RKO (cell line): ENCODE results near the gene NTN5.

Experiments
- DNase-seq: peaks from one replicate; pipeline ENCODE4 v3.0.0-alpha.2; 2016; ENCODE audit warnings: low spot score

The NTN5 gene

GRCh38 chr19:48614436-48615230 lies 58.2 kb downstream of the NTN5 start, which contains the start of gene FAM83E:
FAM83E (minus strand) TSS chr19:48615076; CDS start chr19:48613372, 1,704 bp downstream.
- no peak for DNase-seq

GRCh38 chr19:48613852-48614435 lies 58.9 kb downstream of the NTN5 start:
- no peak for DNase-seq

GRCh38 chr19:48613024-48613851 lies 59.6 kb downstream of the NTN5 start:
- DNase-seq: no peak

- DNase-seq: no peak
Measured at GRCh38 chr19:48611872-48612271, 60.9 kb downstream of the NTN5 start.
